Measurements from ENCODE around the gene CHRM4.

CHRM4 gene

DNA sequence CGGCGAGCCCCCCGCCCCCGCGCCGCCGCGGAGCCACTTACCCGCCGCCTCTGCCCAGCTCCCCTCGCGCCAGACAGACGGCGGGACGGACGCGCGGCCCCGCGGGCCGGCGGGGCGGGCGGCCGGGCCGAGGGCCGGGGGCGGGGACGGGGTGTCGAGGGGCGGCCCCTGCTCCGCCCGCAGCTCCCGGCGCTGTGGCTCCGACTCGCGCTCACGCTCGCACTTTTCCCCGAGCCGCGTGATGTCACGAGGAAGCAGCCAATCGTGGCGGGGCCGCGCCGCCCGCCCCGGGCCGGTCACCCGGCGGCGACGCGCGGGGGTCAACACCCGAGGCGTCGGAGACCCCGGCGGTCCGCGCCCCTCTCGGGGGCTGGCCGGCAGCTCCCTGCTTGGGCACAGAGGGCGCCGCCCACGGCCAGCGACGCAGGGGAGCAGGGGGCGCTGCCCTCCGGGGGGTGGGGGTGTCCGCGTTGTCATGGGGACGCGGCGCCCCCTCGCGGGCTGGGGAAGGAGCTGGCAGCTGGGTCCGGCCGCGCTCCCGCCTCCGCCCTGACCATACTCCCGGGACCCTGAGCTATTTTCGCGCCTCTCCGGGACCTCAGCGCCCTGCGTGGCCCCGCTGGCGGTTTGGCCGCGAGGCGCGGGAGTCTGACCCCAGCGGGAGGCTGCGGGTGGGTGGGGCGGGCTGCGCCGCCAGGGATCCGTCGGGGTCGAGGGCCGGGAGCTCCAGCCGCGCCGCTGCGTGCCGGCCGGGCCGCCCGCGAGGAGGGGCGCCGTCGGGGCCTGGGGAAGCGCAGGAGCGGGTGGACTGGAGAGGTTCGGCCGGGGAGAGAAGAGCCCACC, at the start of gene CHRM4:
TSS of gene CHRM4 (minus strand) at position 199 of the 843 bp plus-strand sequence. CDS start 5,219 bp downstream, outside the sequence.
- peak; percentile 94 for DNase-seq (ENCODE audit: low spot score)

DNA sequence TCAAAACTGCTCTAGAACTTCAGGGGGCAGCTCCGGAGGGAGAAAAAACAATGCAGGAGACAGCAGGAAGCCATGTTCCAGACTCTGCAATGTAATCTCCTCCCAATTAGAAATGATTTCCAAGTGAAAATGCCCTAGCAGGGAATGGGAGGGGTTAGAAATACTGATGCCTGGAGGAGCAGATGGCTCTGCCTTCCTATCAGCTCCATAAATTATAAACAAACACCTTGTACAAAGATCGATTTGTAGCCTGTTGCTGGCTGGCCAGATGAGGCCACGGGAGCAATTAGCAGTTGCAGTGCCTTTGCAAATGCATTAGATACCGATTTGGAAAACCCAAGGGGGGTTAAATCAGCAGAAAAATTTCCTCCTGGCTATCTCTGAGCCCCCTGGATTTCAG, 46.6 kb upstream of the CHRM4 start:
- DNase-seq (ENCODE audit: low spot score): no peak

DNA sequence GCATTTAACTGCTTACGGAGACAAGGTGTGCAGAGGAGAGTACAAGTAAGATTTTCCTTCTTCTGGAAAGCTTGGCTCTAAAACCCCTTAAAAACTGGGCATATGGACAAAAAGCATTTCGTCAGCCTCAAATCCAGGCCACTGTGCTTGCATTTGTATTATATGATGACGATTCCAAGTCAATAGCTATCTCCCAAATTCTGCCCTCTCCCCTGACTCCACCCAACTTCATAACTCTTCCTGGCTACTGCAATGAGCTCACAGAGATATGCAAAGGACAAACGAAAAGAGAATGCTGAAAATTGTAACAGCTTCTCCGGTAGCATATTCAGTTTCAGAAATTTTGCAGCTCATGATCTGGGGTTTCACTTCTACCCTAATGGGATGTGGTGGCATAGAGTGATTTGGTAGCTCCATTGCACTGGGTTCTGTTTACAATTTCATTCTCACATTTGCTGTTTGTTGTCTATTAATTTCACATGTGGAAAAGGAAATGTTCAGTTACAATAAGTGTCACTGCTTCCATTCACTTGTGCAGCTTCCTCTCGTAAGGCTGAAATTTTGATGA, 45.6 kb upstream of the CHRM4 start:
- DNase-seq (ENCODE audit: low spot score): no peak

GRCh38 chr11:46436113-46436512, 44.5 kb upstream of the CHRM4 start:
- no peak for DNase-seq (ENCODE audit: low spot score)

DNA sequence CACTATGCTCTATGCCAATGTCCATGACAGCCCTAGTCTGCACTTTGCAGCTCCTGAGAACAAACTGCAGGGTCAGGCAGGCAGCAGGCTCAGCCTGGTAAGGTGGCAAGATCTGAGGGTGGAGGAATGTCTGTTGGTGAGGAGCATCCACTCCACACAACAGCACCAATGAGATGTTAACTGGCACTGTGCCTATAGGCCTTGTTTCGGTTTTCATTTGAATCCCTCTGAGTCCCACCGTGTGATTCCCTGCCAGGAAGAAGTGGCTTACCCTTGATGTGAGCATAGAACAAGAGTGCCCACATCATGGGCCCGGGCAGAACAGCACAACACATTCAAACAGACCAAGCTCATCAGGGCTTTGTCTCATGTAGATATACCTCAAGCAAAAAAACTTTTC, 44.1 kb upstream of the CHRM4 start:
- DNase-seq (ENCODE audit: low spot score): no peak

DNA sequence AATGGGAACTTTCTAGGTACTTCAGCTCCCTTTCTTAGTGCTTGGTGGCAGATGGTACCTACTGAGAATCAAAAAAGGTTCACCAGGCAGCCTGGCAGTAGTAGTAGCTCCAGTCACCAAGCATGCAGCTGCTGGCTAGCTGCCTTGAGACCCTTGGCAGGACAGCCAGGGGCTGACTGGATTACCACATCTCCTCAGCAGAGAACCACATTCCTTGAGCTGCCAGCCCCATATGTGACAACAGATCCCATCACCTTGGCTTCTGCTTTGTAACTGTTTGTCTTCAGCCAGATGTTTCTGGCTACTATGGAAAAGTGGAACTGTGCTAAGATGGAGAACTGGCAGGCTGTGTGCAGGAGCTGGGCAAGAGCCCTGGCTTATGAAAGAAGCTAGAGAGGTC, 39.6 kb upstream of the CHRM4 start:
- no peak for DNase-seq (ENCODE audit: low spot score)

DNA sequence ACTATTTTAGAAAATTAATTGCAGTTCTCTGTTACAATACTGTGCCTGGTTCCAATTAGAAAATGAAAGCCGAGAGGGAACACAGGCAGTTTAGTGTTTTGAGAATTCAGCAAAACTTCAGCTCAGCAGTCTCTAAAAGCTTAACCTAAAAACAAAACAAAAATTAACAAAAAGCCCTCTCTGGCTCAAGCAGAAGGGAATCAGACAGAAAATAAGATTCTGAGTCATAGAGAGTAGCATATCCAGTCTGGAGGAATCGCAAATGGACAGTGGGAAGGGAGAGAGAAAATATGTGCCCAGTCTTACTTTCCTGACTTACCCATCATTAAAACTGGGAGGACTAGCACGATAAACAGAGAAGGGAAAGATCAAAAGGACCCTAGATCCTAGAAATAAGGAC, 38.1 kb upstream of the CHRM4 start:
- no peak for DNase-seq (ENCODE audit: low spot score)

- DNase-seq (ENCODE audit: low spot score): no peak
These were observed 35.8 kb upstream of the CHRM4 start for GRCh38 chr11:46427364-46427763.

GRCh38 chr11:46426233-46426991, 34.8 kb upstream of the CHRM4 start:
- no peak for DNase-seq (ENCODE audit: low spot score)

DNA sequence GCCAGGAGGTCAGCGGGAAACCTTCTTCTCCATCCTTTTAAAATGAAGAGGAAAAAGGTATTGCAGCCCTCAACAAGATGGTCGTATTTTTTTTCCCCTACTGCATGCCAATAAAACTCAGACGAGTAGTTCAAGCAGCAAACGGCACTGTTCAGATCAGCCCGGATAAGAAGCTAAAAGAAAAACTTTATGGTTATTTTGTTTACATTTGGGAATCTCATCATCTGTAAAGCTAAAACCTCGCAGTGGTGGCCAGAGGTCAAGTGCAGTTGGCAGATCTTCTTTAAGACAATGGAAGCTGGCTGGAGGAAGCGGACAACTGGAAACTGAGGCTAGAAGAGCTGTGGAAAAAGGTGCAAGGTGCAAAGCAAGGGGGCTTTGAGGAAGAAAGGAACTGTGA, 31.0 kb upstream of the CHRM4 start:
- no peak for DNase-seq (ENCODE audit: low spot score)

DNA sequence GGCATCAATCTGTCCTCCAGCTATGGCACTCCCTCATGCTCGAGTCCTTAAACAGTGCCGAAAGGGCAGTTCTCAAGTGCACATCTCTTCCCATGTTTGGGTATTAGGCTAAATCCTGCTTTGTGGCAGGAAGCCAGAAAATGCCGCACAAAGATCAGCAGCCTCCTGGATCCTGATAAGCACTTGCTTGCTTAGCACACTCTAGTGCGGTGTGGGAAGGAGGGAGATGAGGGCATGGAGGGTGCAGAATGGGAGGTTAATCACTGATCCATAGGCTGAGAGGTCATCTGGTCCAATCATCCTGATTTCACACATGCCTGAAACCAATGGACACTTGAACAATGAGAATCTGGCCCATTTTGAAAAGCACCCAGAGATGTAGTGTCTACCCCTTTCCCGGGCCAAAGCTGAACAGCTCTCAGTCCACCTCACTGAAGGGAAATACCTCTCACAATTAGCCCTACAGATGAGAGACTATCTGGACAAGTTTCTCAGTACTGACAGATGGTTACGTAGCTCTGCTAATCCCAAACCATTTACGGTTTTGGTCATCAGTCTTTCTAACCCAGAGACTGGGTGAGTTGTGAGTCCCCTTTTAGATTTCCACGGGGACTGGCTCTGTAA, 29.8 kb upstream of the CHRM4 start:
- no peak for DNase-seq (ENCODE audit: low spot score)

DNA sequence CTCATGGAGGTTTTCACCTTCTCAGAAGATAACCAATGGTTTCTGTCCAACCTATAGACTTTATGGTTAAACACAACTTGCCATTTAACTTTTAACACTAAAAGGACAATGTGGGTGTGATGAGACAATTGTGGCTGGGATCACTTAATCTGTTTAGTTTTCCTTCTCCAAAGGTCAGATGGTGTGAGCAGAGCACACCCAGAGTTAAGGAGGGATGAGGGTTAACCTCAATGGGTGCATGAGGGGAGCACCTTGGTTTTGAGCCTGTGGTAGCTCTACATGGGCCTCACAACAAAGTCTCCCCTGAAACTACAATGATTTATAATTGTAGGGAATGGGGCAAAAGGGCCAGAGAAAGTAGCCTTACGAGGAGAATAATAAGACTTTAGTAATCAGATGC, 28.9 kb upstream of the CHRM4 start:
- DNase-seq (ENCODE audit: low spot score): no peak

DNA sequence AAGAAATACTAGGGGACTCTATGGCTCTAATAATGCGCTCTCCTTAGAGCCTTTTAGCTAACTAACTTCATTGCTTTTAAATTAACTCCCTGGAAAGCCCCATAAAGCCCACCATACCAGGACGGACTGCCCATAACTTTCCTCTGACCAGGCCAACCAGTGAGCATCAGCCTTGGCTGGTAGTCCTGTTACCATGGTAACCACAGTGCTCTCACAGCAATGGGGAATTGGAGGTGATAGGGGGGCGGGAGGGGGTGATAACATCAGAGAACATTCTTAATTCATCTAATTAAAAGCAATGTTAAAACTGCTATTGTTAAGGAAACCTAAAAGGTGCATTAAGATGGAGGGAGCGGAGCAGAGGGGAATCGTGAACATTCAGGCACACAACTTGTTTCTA, 27.2 kb upstream of the CHRM4 start:
- no peak for DNase-seq (ENCODE audit: low spot score)

DNA sequence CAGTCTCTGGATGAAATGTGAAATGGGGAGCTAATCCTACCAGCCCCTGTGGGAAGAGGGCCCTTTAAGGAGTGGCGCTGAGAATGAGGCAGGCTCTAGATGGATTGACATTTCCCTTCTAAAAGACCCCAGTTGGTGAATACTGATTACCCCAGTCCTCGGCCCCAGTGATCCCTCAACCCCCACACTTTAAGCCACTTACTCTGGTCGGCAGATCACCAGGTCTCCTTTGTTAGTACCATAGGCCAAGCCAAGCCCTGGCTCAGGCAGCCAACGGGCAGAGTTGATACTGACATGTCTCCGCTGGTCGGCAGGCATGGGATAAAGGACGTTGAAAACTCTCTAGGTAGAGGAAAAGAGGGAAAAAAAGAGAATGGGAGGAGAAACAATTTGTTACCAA, 26.1 kb upstream of the CHRM4 start:
- DNase-seq (ENCODE audit: low spot score): no peak

DNA sequence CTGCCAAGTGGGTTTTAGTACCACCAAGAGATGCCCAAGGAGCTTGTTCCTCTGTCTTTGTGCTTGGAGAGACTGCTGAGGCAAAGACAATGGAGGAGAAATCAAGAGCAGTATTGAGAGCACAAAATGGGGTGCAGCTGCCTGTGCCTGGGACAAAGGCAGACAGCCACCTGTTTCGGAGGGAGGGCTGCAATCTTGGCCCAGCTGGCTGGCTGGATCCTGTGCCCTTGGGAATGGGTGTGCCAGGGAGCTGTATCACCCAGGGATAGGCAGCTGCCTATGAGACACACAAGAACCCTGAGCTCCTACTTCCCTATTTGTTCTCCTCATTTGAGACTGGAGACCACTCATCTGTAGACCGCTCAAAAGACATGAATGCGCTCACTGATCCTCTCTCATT, 23.3 kb upstream of the CHRM4 start:
- DNase-seq (ENCODE audit: low spot score): no peak

DNA sequence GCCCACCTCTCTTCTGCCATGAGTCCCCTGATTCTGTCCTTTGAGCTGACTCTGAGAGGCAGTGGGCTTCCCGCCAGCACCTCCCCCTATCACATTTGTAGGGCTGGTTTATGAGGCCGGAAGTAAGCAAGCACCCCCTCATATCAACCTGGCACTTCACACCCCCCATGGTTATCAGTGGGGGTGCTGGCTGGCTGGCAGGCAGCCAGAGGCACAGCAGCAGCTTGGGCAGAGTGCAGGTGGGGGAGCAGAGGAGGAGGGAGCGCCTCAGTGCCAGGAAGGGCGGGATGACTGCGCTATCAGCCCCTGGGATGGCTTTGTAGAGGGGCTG, 22.9 kb upstream of the CHRM4 start:
- no peak for DNase-seq (ENCODE audit: low spot score)

DNA sequence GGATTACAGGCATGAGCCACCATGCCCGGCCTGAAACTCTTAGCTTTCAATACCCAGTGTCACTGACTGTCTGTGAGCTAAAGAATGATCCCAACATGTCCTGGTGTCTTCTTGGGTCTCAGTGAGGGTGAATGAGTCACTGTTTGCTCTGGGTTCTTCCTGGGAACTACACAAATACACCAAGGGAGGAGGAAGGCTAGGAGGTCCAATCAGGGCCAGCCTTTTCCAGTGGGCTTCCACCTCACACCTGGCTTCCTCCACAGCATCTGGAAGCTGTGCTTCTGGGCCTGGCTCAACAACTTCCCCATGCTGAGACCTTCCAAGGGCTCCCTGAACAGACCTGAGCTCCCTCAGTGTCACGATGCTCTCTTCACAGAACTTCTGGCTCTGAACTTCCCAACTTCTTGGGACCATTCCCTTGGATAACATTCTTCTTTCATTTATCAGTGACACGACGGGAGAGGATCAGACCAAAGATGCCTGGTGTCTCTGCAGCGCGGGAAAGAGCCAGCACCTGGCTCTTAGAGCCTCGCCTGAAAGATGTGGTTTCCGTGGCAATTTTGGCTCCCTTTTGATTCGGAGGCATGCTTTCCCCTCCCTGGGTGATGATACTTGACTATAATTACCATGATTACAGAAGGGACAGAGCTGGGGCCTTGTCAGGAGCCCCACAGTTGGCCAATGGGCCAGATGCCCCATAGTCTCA, 22.3 kb upstream of the CHRM4 start:
- no peak for DNase-seq (ENCODE audit: low spot score)

DNA sequence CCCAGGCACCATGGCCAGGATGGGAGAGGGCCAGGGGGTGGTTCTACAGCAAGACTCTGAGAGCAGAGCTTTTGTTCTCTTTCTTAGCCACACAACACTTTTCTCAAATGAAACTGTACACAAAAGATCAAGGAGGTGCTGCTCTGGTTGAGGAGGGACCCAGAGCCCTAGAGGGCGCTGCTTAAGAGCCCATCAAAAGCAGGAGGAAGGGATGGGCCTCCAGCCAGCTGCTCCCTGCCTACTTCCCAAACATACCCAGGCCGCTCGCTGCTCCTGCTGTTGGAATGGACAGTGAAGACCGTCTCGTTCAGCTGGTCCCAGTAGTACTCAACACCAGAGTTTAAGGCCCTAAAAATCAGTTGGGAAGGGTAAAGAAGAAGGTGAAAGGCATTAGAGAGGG, 18.4 kb upstream of the CHRM4 start:
- DNase-seq (ENCODE audit: low spot score): no peak

DNA sequence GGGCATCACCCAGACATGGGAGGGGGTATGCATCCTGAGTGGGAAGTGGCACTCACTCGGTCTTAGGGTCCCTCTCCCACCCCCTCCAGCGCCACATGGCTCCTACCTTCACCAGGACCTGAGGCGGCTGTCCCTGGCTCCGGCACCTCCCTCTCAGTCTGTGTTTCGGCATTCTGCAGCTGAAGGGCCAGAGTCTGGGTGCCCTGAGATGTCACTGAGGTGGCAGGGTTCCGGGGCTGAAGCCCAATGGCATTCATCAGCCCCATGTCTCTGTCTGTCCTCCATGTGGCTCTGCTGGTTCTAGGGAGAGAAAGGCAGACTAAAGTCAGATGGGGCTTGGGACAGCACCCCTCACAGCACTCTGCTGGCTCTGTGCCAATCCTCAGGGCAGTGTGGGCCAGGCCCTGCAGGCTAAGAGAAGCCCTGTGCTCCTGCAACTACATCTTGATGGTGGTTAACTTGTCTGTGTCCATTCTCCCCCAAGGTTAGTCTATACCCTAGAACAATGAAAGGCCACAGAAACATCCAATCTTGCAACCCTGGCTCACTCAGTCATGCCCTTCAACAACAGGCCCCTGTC, 16.9 kb upstream of the CHRM4 start:
- DNase-seq (ENCODE audit: low spot score): no peak

- no peak for DNase-seq (ENCODE audit: low spot score)
These were observed 16.1 kb upstream of the CHRM4 start for GRCh38 chr11:46407635-46408034.

DNA sequence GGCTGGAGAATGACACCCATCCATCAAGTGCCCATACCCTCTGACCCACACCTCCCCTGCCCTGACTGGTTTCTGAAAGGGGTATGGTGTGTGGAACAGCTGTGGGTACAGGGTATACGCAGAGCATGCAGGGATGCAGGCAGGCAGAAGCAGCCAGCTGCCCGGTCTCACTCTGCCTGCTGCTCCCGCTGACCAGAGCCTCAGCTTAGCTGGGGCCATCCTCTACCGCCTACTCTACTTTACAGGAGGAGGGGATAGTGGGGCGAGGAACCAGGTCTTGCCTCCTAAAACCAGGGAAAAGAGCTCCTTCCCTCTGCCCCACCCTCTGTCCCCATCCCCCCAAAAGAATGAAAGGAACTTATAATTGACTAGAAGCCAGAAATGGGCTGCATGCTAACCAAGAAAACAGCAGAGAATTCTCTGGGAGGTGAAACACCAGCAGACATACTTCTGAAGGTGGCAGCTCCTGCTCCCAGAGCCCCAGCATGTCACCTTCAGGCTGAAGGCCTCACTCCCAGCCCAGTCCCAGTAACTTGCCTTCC, 13.0 kb upstream of the CHRM4 start:
- DNase-seq (ENCODE audit: low spot score): no peak

Measured in HuH-7 (cell line).